ENCODE results near the gene NLRP3.
"Not testable (repeated sequence)": the region's sequence is repeated elsewhere in the genome, so short reads cannot be mapped to it uniquely, and the experiment has no call there.

Gene NLRP3

GRCh38 chr1:247390996-247391395 is 25.0 kb upstream of the NLRP3 start:
- DNase-seq (ENCODE audit: low spot score) = no peak

DNA sequence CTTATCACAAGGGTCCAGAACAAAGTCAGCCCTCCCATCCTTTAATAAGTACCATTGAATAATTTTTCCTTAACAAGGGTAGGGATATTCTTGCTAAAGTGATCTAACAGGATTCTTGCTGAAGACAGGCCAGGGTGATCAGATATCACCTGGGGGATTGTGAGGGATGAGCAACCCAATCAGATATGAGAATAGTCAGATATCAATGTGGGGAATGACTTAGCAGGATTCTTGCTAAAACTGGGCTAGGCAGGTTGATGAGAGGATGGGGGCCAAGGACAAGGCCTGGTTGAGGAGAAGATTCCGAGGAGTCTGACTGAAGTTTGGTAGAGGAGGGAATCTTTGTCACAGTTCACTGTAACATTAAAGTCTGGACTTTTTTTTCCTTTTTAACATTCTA is 23.9 kb upstream of the NLRP3 start:
- DNase-seq (ENCODE audit: low spot score) = no peak

GRCh38 chr1:247395075-247395474 is 20.9 kb upstream of the NLRP3 start:
- not testable (repeated sequence) for DNase-seq (ENCODE audit: low spot score)

DNA sequence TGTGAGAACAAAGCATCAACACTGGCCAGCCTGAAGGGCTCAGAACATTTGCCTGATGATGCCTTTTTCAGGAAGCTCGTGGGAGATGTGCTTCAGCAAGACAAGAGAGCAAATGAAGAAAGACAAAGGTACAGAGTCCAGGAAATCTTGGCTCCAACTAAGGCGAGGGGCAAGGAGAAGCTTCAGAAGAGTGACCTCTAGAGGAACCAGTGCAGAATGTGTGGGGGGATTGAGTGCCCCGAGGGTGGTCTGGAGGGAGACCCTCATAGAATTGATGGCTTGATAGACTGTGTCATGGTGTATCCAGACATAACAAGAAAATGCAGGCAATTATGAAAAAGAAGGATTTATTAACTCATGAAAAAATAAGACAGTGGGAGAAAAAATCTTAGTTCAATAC is 15.3 kb upstream of the NLRP3 start:
- no peak for DNase-seq (ENCODE audit: low spot score)

- DNase-seq (ENCODE audit: low spot score) = no peak
Observed at GRCh38 chr1:247401310-247402119, 14.5 kb upstream of the NLRP3 start.

GRCh38 chr1:247402120-247402675 is 13.8 kb upstream of the NLRP3 start:
- DNase-seq (ENCODE audit: low spot score) = no peak

DNA sequence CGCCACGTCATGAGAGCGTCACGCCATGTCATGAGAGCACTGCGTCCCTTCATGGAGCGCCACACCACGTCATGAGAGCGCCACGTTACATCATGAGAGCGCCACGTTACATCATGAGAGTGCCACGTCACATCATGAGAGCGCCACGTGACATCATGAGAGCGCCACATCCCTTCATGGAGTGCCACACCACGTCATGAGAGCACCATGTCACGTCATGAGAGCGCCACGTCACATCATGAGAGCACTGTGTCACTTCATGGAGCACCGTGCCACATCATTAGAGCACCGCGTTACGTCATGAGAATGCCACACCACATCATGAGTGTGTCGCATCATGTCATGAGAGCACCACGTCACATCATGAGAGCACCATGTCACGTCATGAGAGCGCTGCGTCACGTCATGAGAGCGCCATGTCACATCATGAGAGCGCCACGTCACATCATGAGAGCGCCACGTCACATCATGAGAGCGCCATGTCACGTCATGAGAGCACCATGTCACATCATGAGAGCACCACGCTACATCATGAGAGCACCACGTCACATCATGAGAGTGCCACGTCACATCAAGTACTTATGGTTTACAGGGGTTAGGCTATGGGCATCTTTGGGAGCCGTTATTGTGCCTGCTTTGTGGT is 9.8 kb upstream of the NLRP3 start:
- DNase-seq (ENCODE audit: low spot score) = no peak

GRCh38 chr1:247407180-247407616 is 8.8 kb upstream of the NLRP3 start:
- DNase-seq (ENCODE audit: low spot score) = no peak

GRCh38 chr1:247408100-247408499 is 7.9 kb upstream of the NLRP3 start:
- no peak for DNase-seq (ENCODE audit: low spot score)

- DNase-seq (ENCODE audit: low spot score) = no peak
Observed at GRCh38 chr1:247409869-247410544, 6.0 kb upstream of the NLRP3 start.

DNA sequence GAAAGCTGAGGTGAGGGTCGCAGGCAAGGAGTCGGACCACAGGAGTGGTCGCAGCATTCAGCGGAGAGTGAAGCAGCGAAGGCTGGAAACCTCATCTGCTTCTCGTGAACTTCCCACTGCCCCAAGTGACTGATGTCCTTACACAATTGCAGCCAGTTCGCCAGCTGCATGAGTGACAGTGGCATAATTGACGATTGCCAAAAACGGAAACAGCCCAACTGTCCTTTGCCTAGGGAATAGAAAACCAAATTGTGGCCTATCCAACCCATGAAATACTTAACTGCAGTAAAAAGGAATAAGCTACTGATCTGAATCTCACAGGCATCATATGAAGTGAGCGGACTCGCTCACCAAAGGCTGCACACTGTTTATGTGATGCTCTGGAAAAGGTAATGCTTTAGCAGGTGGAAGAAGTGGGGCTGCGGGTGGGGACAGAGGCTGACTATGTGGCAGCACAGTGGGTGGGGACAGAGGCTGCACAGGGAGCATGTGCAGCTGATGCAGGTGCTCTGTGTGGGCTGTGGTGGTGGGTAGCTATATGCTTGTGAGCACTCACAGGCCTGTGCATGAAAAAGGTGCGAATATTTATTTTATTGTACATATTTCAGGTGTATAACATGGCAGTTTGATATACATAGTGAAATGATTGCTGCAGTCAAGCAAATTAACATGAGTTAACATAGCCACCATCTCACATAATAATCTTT is 4.2 kb upstream of the NLRP3 start:
- no peak for DNase-seq (ENCODE audit: low spot score)

GRCh38 chr1:247417831-247418230 is 1.9 kb downstream of the NLRP3 start:
- DNase-seq (ENCODE audit: low spot score) = no peak

DNA sequence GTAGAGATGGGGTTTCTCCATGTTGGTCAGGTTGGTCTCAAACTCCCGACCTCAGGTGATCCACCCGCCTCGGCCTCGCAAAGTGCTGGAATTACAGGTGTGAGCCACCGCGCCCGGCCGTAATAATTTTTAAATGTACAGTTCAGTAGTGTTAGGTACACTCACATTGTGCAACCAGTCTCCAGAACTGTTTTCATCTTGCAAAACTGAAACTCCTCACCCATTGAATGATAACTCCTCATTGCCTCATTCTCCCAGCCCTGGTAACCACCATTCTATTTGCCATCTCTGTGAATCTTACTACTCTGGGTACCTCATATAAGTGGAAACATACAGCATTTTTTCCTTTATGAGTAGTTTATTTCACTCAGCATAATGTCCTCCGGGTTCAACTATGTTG is 3.4 kb downstream of the NLRP3 start:
- DNase-seq (ENCODE audit: low spot score) = no peak

GRCh38 chr1:247421074-247421473 is 5.1 kb downstream of the NLRP3 start:
- no peak for DNase-seq (ENCODE audit: low spot score)

- DNase-seq (ENCODE audit: low spot score) = no peak
Observed at GRCh38 chr1:247429496-247429895, 13.5 kb downstream of the NLRP3 start.

DNA sequence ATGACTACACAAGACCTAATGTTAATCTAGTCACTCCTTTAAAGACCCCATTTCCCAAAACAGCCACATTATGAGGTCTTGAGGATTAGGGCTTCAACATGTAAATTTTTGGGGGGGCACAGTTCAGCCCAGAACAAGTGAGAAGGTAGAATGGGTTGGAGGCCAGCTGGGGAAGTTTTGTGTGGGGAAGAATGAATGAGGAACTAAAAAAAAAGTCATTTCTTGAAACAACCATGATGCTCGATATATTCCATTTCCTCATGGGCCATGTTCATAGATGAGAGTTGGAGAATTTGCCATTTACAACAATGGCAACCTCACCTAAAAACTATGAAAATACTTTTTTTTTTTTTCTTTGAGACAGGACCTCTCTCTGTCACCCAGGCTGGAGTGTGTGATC is 14.5 kb downstream of the NLRP3 start:
- no peak for DNase-seq (ENCODE audit: low spot score)

GRCh38 chr1:247431643-247432042 is 15.7 kb downstream of the NLRP3 start:
- no peak for DNase-seq (ENCODE audit: low spot score)

GRCh38 chr1:247434005-247434404 is 18.0 kb downstream of the NLRP3 start:
- no peak for DNase-seq (ENCODE audit: low spot score)

- DNase-seq (ENCODE audit: low spot score) = no peak
Observed at GRCh38 chr1:247435030-247435758, 19.2 kb downstream of the NLRP3 start.

- no peak for DNase-seq (ENCODE audit: low spot score)
Observed at GRCh38 chr1:247435759-247436147, 19.8 kb downstream of the NLRP3 start.

Data from GM03348 (cell line).